Smooth muscle cell (in vitro differentiated cells): ENCODE measurements around the gene MKNK1. TPM values are rescaled to one million over a fixed set of nuclear protein-coding genes. Genes with fewer than 3 reads are reported as not detected.

ENCODE experiments used
- DNase-seq: peaks from one replicate; lab custom pipeline; 2025; ENCODE audit not compliant: unreplicated experiment; lab: John Stamatoyannopoulos, UW
- H2AFZ ChIP-seq: fragments of 200-600 bp; sonication (generic); 2 replicates; pipeline ENCODE4 v1.6.0; 2016; ENCODE audit warnings: antibody characterized with exemption, low read depth, mild to moderate bottlenecking
- H3F3A ChIP-seq: fragments of 200-600 bp; sonication (generic); 2 replicates; pipeline ENCODE4 v1.6.0; 2017; ENCODE audit warnings: antibody characterized with exemption, low read depth
- H3K27ac ChIP-seq: fragments of 200-600 bp; sonication (generic); 2 replicates; pipeline ENCODE4 v1.5.1; 2016; ENCODE audit warnings: low read depth, mild to moderate bottlenecking
- H3K27me3 ChIP-seq: fragments of 200-600 bp; sonication (generic); 2 replicates; pipeline ENCODE4 v1.6.1; 2016; ENCODE audit warnings: low read depth, mild to moderate bottlenecking
- H3K36me3 ChIP-seq: fragments of 200-600 bp; sonication (generic); 2 replicates; pipeline ENCODE4 v1.5.1; 2016; ENCODE audit warnings: low read depth
- H3K4me1 ChIP-seq: fragments of 200-600 bp; sonication (generic); 2 replicates; pipeline ENCODE4 v1.5.1; 2016; ENCODE audit warnings: low read depth
- H3K4me2 ChIP-seq: fragments of 200-600 bp; sonication (generic); 2 replicates; pipeline ENCODE4 v1.6.0; 2016; ENCODE audit warnings: mild to moderate bottlenecking
- H3K4me3 ChIP-seq: fragments of 200-600 bp; sonication (generic); 2 replicates; pipeline ENCODE4 v1.5.1; 2016; ENCODE audit warnings: mild to moderate bottlenecking
- H3K79me2 ChIP-seq: fragments of 200-600 bp; sonication (generic); 2 replicates; pipeline ENCODE4 v1.6.0; 2016; ENCODE audit warnings: low read depth, mild to moderate bottlenecking
- H3K9ac ChIP-seq: fragments of 200-600 bp; sonication (generic); 2 replicates; pipeline ENCODE4 v1.6.0; 2016; ENCODE audit warnings: low read depth
- H3K9me3 ChIP-seq: fragments of 200-600 bp; sonication (generic); replicated peaks from 2 replicates; pipeline ENCODE4 v1.5.1; 2016; ENCODE audit warnings: low read depth
- H4K20me1 ChIP-seq: fragments of 200-600 bp; sonication (generic); 2 replicates; pipeline ENCODE4 v1.6.0; 2016; ENCODE audit warnings: low read depth
- WGBS: methylation state at CpG from one replicate; pipeline ENCODE4 v1.1.7; 2016; ENCODE audit warnings: low lambda C conversion rate; 5-methylcytosine and 5-hydroxymethylcytosine counted together
- polyA plus RNA-seq: library from polyadenylated mRNA; unstranded; fragments of >200 nt; fragmentation: Nextera tagmentation; extraction: Ambion mirVana; gene quantifications from 2 replicates; pipeline ENCODE4 v1.2.1, GENCODE V29; 2016
- total RNA-seq: library from RNA; depleted of rRNA; stranded (reverse); fragments of >200 nt; gene quantifications from 2 replicates; pipeline ENCODE4 v1.2.3, GENCODE V29; 2014
- TF ChIP-seq, protein P1 (sequence below): fragments of 200-600 bp; sonication (generic); IDR thresholded peaks from 2 replicates; pipeline ENCODE4 v1.5.1; 2017; ENCODE audit warnings: borderline replicate concordance, mild to moderate bottlenecking, antibody characterized with exemption; ENCODE audit not compliant: insufficient read depth, poor library complexity, severe bottlenecking

The MKNK1 gene
- total and polyA plus RNA-seq, 2 experiments from 2014 or later: 11.7 to 18.7 TPM

GRCh38 chr1:46568461-46568891 is 35.6 kb downstream of the MKNK1 start:
- Histone ChIP-seq H3K4me1 (peaks cover 10% of the 10 kb centered on the region), H3K27ac (no peak overlapping the region), H2AFZ (no peak overlapping the region), H3K9ac (no peak overlapping the region), H3F3A (no peaks in the 10 kb centered on the region), H4K20me1 (no peaks in the 10 kb centered on the region), H3K9me3 (no peaks in the 10 kb centered on the region), H3K4me2 (no peak overlapping the region), H3K27me3 (no peaks in the 10 kb centered on the region), H3K36me3 (peaks cover 5% of the 10 kb centered on the region), H3K4me3 (no peak overlapping the region), H3K79me2 (no peaks in the 10 kb centered on the region)
- no peak for DNase-seq
- 91% methylated on average over 6 of the region's 6 CpGs for WGBS
- TF ChIP-seq, protein P1, sequence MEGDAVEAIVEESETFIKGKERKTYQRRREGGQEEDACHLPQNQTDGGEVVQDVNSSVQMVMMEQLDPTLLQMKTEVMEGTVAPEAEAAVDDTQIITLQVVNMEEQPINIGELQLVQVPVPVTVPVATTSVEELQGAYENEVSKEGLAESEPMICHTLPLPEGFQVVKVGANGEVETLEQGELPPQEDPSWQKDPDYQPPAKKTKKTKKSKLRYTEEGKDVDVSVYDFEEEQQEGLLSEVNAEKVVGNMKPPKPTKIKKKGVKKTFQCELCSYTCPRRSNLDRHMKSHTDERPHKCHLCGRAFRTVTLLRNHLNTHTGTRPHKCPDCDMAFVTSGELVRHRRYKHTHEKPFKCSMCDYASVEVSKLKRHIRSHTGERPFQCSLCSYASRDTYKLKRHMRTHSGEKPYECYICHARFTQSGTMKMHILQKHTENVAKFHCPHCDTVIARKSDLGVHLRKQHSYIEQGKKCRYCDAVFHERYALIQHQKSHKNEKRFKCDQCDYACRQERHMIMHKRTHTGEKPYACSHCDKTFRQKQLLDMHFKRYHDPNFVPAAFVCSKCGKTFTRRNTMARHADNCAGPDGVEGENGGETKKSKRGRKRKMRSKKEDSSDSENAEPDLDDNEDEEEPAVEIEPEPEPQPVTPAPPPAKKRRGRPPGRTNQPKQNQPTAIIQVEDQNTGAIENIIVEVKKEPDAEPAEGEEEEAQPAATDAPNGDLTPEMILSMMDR: no peak

- no peak for DNase-seq
- H3K4me2 ChIP-seq: no peak overlapping the region
- H3K9ac ChIP-seq: no peak overlapping the region
- no peaks in the 10 kb centered on the region for H3K27me3 ChIP-seq
- H3K27ac ChIP-seq: no peak overlapping the region
- TF ChIP-seq, protein P1: no peak
- H3K36me3 ChIP-seq: peaks cover 5% of the 10 kb centered on the region
- no peaks in the 10 kb centered on the region for H3F3A ChIP-seq
- no peak overlapping the region for H2AFZ ChIP-seq
- no peak overlapping the region for H3K4me3 ChIP-seq
- H3K9me3 ChIP-seq: no peaks in the 10 kb centered on the region
- 96% methylated on average over 4 of the region's 4 CpGs for WGBS
- no peaks in the 10 kb centered on the region for H3K4me1 ChIP-seq
- no peaks in the 10 kb centered on the region for H4K20me1 ChIP-seq
- H3K79me2 ChIP-seq: no peaks in the 10 kb centered on the region
These were observed 40.7 kb downstream of the MKNK1 start for GRCh38 chr1:46563341-46563740.

DNA sequence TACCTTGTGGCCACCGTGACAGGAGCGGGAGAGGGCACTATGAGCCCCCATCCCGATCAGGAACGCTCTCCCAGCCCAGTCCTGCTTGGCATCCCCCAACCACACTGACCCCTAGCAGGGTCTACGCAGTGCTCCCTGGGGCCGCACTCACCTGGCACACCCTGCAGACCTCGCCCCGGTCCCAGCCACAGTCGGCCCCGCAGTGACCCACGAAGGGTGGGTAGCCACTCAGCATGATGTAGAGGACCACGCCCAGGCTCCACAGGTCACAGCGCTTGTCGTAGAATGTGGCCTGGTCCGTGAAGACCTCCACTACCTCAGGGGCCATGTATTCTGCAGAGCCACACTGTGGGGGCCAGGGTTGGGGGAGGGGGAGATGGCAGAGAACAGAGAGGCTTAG is 41.6 kb downstream of the MKNK1 start:
- Histone ChIP-seq H3K4me2 (no peak overlapping the region), H3K4me1 (no peaks in the 10 kb centered on the region), H3K9me3 (no peaks in the 10 kb centered on the region), H3K4me3 (no peak overlapping the region), H3K36me3 (peaks cover 5% of the 10 kb centered on the region), H3K9ac (no peak overlapping the region), H3K79me2 (no peaks in the 10 kb centered on the region), H3K27ac (no peak overlapping the region), H2AFZ (no peak overlapping the region), H3F3A (no peaks in the 10 kb centered on the region), H4K20me1 (no peaks in the 10 kb centered on the region), H3K27me3 (no peaks in the 10 kb centered on the region)
- 98% methylated on average over 15 of the region's 15 CpGs for WGBS
- no peak for DNase-seq
- TF ChIP-seq, protein P1: no peak

GRCh38 chr1:46558966-46559365 is 45.1 kb downstream of the MKNK1 start:
- H3K4me2 ChIP-seq: no peak overlapping the region
- no peaks in the 10 kb centered on the region for H3K27me3 ChIP-seq
- H3K9me3 ChIP-seq: no peaks in the 10 kb centered on the region
- H3K4me1 ChIP-seq: no peaks in the 10 kb centered on the region
- no peak overlapping the region for H3K9ac ChIP-seq
- DNase-seq: no peak
- no peaks in the 10 kb centered on the region for H4K20me1 ChIP-seq
- H3K36me3 ChIP-seq: no peaks in the 10 kb centered on the region
- TF ChIP-seq, protein P1: no peak
- 93% methylated on average over 8 of the region's 8 CpGs for WGBS
- no peak overlapping the region for H3K4me3 ChIP-seq
- no peaks in the 10 kb centered on the region for H3F3A ChIP-seq
- H2AFZ ChIP-seq: no peak overlapping the region
- no peak overlapping the region for H3K27ac ChIP-seq
- H3K79me2 ChIP-seq: no peaks in the 10 kb centered on the region
